Measurements from ENCODE around the gene ORC6. TPM values are rescaled to one million over a fixed set of nuclear protein-coding genes. Genes with fewer than 3 reads are reported as not detected.

Gene ORC6
- total and polyA plus RNA-seq, 10 of the 15 experiments (the other 5 are each of a cell fraction or from before 2014, with no cell fraction given): 25.7 to 88.5 (median 49.1) TPM

GRCh38 chr16:46732561-46732960 lies 43.1 kb downstream of the ORC6 start:
- Histone ChIP-seq H2AFZ (ENCODE audit: control insufficient read depth, low read depth, low read length) (no peak overlapping the region), H3K27me3 (replicated peaks in 1 of 2; ENCODE audit: control insufficient read depth in 2 of 2, insufficient read depth in 2 of 2, low read length in 1 of 2) (no peaks in the 10 kb centered on the region), H3K4me1 (ENCODE audit: control insufficient read depth, insufficient read depth, low read length) (no peaks in the 10 kb centered on the region), H3K9ac (ENCODE audit: control insufficient read depth, insufficient read depth, low read length) (no peak overlapping the region), H3K79me2 (ENCODE audit: control insufficient read depth, insufficient read depth, low read length) (no peaks in the 10 kb centered on the region), H3K4me2 (ENCODE audit: control insufficient read depth, insufficient read depth) (no peak overlapping the region), H4K20me1 (ENCODE audit: control insufficient read depth, insufficient read depth) (no peaks in the 10 kb centered on the region), H3K36me3 (ENCODE audit: control insufficient read depth in 2 of 2, insufficient read depth in 2 of 2, low read length in 1 of 2) (no peaks in the 10 kb centered on the region; a peak in 1 of 4 replicates), H3K4me3 (no peak overlapping the region), H3K9me3 (replicated peaks; ENCODE audit: control insufficient read depth, insufficient read depth, low read length) (no peaks in the 10 kb centered on the region), H3K27ac (ENCODE audit: control insufficient read depth, insufficient read depth) (no peak overlapping the region)
- TF ChIP-seq GABPA (IDR thresholded peaks at IDR 0.05; ENCODE audit: low read depth): no peak
- ChIA-PET POLR2A (interaction anchor here (0.6 kb wide), 1 partner anchor 23 kb away, joined by 3 read pairs; no protein-coding TSS in a partner anchor), SMC1A (ENCODE audit: uncharacterized antibody, unreplicated experiment) (interaction anchor here (0.9 to 1.2 kb wide), 2 partner anchors 9 kb away, joined by 3 read pairs; no protein-coding TSS in a partner anchor), CTCF (interaction anchor here (1.5 kb wide), 1 partner anchor 59 kb away, joined by 4 read pairs; no protein-coding TSS in a partner anchor), RAD21 (ENCODE audit: unreplicated experiment) (no interaction called here)
- ATAC-seq: no peak
- in situ Hi-C loops (cut with MboI): no loop called here
- WGBS (ENCODE audit: insufficient coverage, insufficient replicate concordance, low lambda C conversion rate, missing lambda C conversion rate): 9% methylated on average over 4 of the region's 4 CpGs
- no TSS peak for BruUV-seq (replicated peaks)
- intact Hi-C loops (cut with micrococcal nuclease; ENCODE audit: unreplicated experiment): no loop called here
- DNase-seq (ENCODE audit: low read depth, low spot score): no peak
- FAIRE-seq: no peak

- Histone ChIP-seq H4K20me1 (ENCODE audit: control insufficient read depth, insufficient read depth) (no peaks in the 10 kb centered on the region), H3K4me1 (ENCODE audit: control insufficient read depth, insufficient read depth, low read length) (no peaks in the 10 kb centered on the region), H3K27ac (ENCODE audit: control insufficient read depth, insufficient read depth) (no peak overlapping the region), H3K9me3 (replicated peaks; ENCODE audit: control insufficient read depth, insufficient read depth, low read length) (no peaks in the 10 kb centered on the region), H3K36me3 (ENCODE audit: control insufficient read depth in 2 of 2, insufficient read depth in 2 of 2, low read length in 1 of 2) (no peaks in the 10 kb centered on the region; a peak in 1 of 4 replicates), H3K27me3 (replicated peaks in 1 of 2; ENCODE audit: control insufficient read depth in 2 of 2, insufficient read depth in 2 of 2, low read length in 1 of 2) (no peaks in the 10 kb centered on the region), H3K4me2 (ENCODE audit: control insufficient read depth, insufficient read depth) (no peak overlapping the region), H3K9ac (ENCODE audit: control insufficient read depth, insufficient read depth, low read length) (no peak overlapping the region), H3K4me3 (no peak overlapping the region), H2AFZ (ENCODE audit: control insufficient read depth, low read depth, low read length) (no peak overlapping the region), H3K79me2 (ENCODE audit: control insufficient read depth, insufficient read depth, low read length) (no peaks in the 10 kb centered on the region)
- ATAC-seq (no peak), DNase-seq (ENCODE audit: low read depth, low spot score) (no peak), FAIRE-seq (no peak)
- ChIA-PET RAD21 (ENCODE audit: unreplicated experiment) (interaction anchor here (0.6 kb wide), 1 partner anchor 66 kb away, joined by 3 read pairs; no protein-coding TSS in a partner anchor), POLR2A (no interaction called here), SMC1A (ENCODE audit: uncharacterized antibody, unreplicated experiment) (interaction anchor here (0.9 to 1.2 kb wide), 2 partner anchors 8 to 9 kb away, joined by 3 read pairs; no protein-coding TSS in a partner anchor), CTCF (interaction anchor here (0.9 to 1.5 kb wide), 2 partner anchors 60 to 68 kb away, joined by 3 to 4 read pairs; no protein-coding TSS in a partner anchor)
- 37% methylated on average over 9 of the region's 9 CpGs for WGBS (ENCODE audit: insufficient coverage, insufficient replicate concordance, low lambda C conversion rate, missing lambda C conversion rate)
- intact Hi-C loops (cut with micrococcal nuclease; ENCODE audit: unreplicated experiment) (no loop called here), in situ Hi-C loops (cut with MboI) (no loop called here)
- BruUV-seq (replicated peaks): no TSS peak
- TF ChIP-seq IKZF1 (conservative IDR thresholded peaks at IDR 0.05) (no peak), CBX3 (IDR thresholded peaks at IDR 0.05; ENCODE audit: borderline replicate concordance, low read depth) (no peak), CTCF (IDR thresholded peaks at IDR 0.05 in 2 of 3, conservative IDR thresholded peaks at IDR 0.05 in 1 of 3; ENCODE audit: control insufficient read depth in 2 of 3, extremely low read depth in 1 of 3, insufficient read depth in 1 of 3, low read depth in 3 of 3, low read length in 3 of 3) (no peak), ZNF274 (IDR thresholded peaks at IDR 0.05; ENCODE audit: insufficient read depth, insufficient read length) (no peak), CUX1 (IDR thresholded peaks at IDR 0.05; ENCODE audit: insufficient replicate concordance, low read depth, low read length) (no peak), FOXK2 (IDR thresholded peaks at IDR 0.05) (no peak), ETV6 (conservative IDR thresholded peaks at IDR 0.05 in 1 of 2, IDR thresholded peaks at IDR 0.05 in 1 of 2; ENCODE audit: borderline replicate concordance in 1 of 2, low read depth in 1 of 2) (no peak), POLR2A (IDR thresholded peaks at IDR 0.05; ENCODE audit: low read depth, low read length) (no peak), SIN3A (IDR thresholded peaks at IDR 0.05; ENCODE audit: low read depth, low read length) (no peak)
These were observed 43.9 kb downstream of the ORC6 start for GRCh38 chr16:46733319-46733830.

Data from GM12878 (cell line).